ENCODE data around the gene MPO.

DNA sequence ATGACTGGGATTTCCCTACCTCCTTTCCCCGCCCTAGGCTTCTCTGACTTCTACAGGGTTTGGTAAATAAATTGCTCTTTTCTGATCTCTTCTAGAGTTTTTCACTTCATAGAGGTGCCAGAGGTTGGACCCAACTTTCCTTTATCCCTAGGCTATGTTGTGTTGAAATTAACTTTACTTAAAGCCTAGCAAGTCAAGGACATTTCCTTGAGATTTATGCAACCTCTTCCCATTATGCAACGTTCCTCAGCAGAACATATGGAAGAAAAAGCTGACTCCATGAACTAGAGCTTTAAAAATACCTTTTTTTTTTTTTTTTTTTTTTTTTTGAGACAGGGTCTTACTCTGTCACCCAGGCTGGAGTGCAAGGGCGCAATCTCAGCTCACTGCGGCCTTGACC, 15.5 kb downstream of the MPO start:
- TF ChIP-seq, protein P1, sequence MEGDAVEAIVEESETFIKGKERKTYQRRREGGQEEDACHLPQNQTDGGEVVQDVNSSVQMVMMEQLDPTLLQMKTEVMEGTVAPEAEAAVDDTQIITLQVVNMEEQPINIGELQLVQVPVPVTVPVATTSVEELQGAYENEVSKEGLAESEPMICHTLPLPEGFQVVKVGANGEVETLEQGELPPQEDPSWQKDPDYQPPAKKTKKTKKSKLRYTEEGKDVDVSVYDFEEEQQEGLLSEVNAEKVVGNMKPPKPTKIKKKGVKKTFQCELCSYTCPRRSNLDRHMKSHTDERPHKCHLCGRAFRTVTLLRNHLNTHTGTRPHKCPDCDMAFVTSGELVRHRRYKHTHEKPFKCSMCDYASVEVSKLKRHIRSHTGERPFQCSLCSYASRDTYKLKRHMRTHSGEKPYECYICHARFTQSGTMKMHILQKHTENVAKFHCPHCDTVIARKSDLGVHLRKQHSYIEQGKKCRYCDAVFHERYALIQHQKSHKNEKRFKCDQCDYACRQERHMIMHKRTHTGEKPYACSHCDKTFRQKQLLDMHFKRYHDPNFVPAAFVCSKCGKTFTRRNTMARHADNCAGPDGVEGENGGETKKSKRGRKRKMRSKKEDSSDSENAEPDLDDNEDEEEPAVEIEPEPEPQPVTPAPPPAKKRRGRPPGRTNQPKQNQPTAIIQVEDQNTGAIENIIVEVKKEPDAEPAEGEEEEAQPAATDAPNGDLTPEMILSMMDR (conservative IDR thresholded peaks at IDR 0.05; ENCODE audit: low read length), result no peak
- TF ChIP-seq EZH2phosphoT487 (IDR thresholded peaks at IDR 0.05; ENCODE audit: borderline replicate concordance, low read depth, low read length), result no peak
